Endodermal cell (in vitro differentiated cells): ENCODE results near the gene SHTN1. TPM values are rescaled to one million over a fixed set of nuclear protein-coding genes. Genes with fewer than 3 reads are reported as not detected.

Experiments used
- DNase-seq: peaks from one replicate; pipeline ENCODE4 v3.0.0-alpha.2; 2017
- H3K27ac ChIP-seq: 2 replicates; pipeline ENCODE4 v1.5.1; 2013; ENCODE audit warnings: mild to moderate bottlenecking, low read depth, low read length, moderate library complexity
- H3K27me3 ChIP-seq: 2 replicates; pipeline ENCODE4 v1.6.1; 2013; ENCODE audit warnings: mild to moderate bottlenecking, low read length, moderate library complexity; ENCODE audit not compliant: insufficient read depth, control insufficient read depth, poor library complexity, severe bottlenecking
- H3K36me3 ChIP-seq: 2 replicates; pipeline ENCODE4 v1.7.0; 2013; ENCODE audit warnings: mild to moderate bottlenecking, low read length, moderate library complexity; ENCODE audit not compliant: control insufficient read depth, insufficient read depth
- H3K4me1 ChIP-seq: one replicate; pipeline ENCODE4 v1.7.0; 2013; ENCODE audit warnings: low read length; ENCODE audit not compliant: control insufficient read depth, insufficient read depth
- H3K4me3 ChIP-seq: 2 replicates; pipeline ENCODE4 v1.5.1; 2013; ENCODE audit warnings: mild to moderate bottlenecking, low read length, moderate library complexity
- H3K9ac ChIP-seq: 2 replicates; pipeline ENCODE4 v1.6.1; 2013; ENCODE audit warnings: mild to moderate bottlenecking, low read length, moderate library complexity; ENCODE audit not compliant: poor library complexity, severe bottlenecking; ENCODE audit errors: extremely low read depth
- H3K9me3 ChIP-seq: 2 replicates; pipeline ENCODE4 v1.6.1; 2013; ENCODE audit warnings: mild to moderate bottlenecking, low read length, moderate library complexity; ENCODE audit not compliant: control insufficient read depth
- H3K27ac Mint-ChIP-seq: 2 replicates; pipeline ENCODE4 v1.8.0; 2020; ENCODE audit warnings: mixed read lengths
- H3K27me3 Mint-ChIP-seq: 2 replicates; pipeline ENCODE4 v1.8.0; 2021; ENCODE audit warnings: mild to moderate bottlenecking, mixed read lengths; ENCODE audit not compliant: insufficient read depth
- H3K36me3 Mint-ChIP-seq: 2 replicates; pipeline ENCODE4 v1.8.0; 2020; ENCODE audit warnings: low read depth, mixed read lengths
- H3K4me1 Mint-ChIP-seq: 2 replicates; pipeline ENCODE4 v1.8.0; 2020; ENCODE audit warnings: mixed read lengths
- H3K4me3 Mint-ChIP-seq: 2 replicates; pipeline ENCODE4 v1.8.0; 2020; ENCODE audit warnings: mild to moderate bottlenecking, moderate library complexity, mixed read lengths
- H3K9me3 Mint-ChIP-seq: 2 replicates; pipeline ENCODE4 v1.8.0; 2020; ENCODE audit warnings: mild to moderate bottlenecking, mixed read lengths
- CTCF ChIP-seq: fragments of 200-600 bp; sonication (generic); conservative IDR thresholded peaks from 2 replicates; pipeline ENCODE4 v1.5.0; 2021; ENCODE audit warnings: antibody characterized with exemption, mild to moderate bottlenecking
- WGBS, 2 experiments: methylation state at CpG; one replicate each; pipeline versions ENCODE4 v1.1.5 to v1.1.7; 2013; ENCODE audit warnings: missing lambda C conversion rate in 2 of 2, mixed read lengths in 1 of 2; ENCODE audit not compliant: insufficient coverage in 1 of 2, insufficient read length in 1 of 2; 5-methylcytosine and 5-hydroxymethylcytosine counted together
- total RNA-seq, 2 donors: library from RNA; stranded (reverse); fragmentation: NEBNext Ultra II Directional in 1 of 2; extraction: Animal tissue kit (Norgen Biotek cat#: 25700) in 1 of 2; gene quantifications; 2 replicates in 1 of 2; 3 replicates in 1 of 2; pipeline ENCODE4 v1.2.1, GENCODE V29; 2021

Gene SHTN1
- total RNA-seq, 2 donors from 2014 or later = 39.4 to 59.5 TPM

GRCh38 chr10:116848944-116849247 is 156.1 kb downstream of the SHTN1 start:
- no peak for TF ChIP-seq CTCF
- WGBS, 2 experiments = 2% methylated on average over 9 to 23 of the region's 23 CpGs
- no peak for DNase-seq

DNA sequence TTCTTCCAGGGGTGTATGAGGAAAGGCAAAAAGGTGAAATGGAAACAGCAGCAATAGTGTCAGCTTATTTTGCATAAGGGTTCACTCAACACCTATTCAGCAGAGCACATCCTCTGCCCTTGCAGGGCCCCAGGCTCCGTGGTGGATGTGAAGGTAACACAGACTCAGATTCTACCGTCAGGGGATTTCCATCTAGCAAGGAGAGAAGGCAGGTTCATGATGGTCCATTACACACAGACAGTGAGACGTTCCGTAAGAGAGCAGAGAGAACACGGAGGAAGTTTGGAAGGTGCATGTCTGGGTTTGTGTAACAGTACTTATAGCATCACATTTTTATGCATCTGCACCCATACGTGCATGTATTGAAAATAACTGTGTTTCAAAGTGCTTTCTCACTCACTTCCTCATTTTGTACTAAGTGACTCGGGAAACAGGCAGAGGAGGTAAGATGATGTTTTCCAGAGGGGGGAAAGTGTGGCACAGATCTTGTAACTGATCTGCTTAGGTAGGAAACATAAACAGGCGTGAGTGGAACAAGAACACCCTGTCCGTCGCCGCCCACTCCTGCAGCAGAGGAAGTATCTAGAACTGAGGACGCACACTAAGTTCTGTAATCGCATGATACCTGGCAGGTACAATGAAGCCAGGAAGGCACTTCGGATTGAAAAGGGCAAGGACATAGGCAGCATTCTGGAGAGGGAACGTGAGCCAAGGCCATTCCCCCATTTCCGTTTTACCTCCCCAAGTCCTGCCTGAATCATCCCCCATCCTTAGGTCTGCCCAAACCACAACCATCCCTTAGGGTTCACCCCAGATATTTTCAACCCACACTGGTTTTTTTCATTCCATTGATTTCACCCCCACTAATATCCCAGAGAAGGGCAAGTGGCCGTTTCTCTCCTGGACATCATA is 156.7 kb downstream of the SHTN1 start:
- H3K4me1 Mint-ChIP-seq = peaks cover 22% of the 10 kb centered on the region
- Histone ChIP-seq H3K4me3 (peak overlapping the region; percentile 91), H3K4me1 (peaks cover 4% of the 10 kb centered on the region), H3K36me3 (no peaks in the 10 kb centered on the region), H3K27me3 (no peaks in the 10 kb centered on the region), H3K27ac (no peak overlapping the region), H3K9ac (peak overlapping the region; percentile 78), H3K9me3 (no peaks in the 10 kb centered on the region)
- H3K4me3 Mint-ChIP-seq = peak overlapping the region; percentile 81
- no peaks in the 10 kb centered on the region for H3K36me3 Mint-ChIP-seq
- no peaks in the 10 kb centered on the region for H3K9me3 Mint-ChIP-seq
- no peak for DNase-seq
- no peak for TF ChIP-seq CTCF
- peaks cover 12% of the 10 kb centered on the region for H3K27me3 Mint-ChIP-seq
- H3K27ac Mint-ChIP-seq = peak overlapping the region; percentile 91
- WGBS, 2 experiments = 84% methylated on average over 14 to 16 of the region's 17 CpGs

More at GRCh38 chr10:116848944-116849247, 156.1 kb downstream of the SHTN1 start:
- H3K4me1 ChIP-seq = peaks cover 4% of the 10 kb centered on the region
- peak overlapping the region; percentile 70 for H3K27ac ChIP-seq
- no peaks in the 10 kb centered on the region for H3K36me3 Mint-ChIP-seq
- H3K9me3 ChIP-seq = no peaks in the 10 kb centered on the region
- H3K9me3 Mint-ChIP-seq = no peaks in the 10 kb centered on the region
- H3K4me3 ChIP-seq = peak overlapping the region; percentile 91
- H3K4me1 Mint-ChIP-seq = peaks cover 22% of the 10 kb centered on the region
- H3K27ac Mint-ChIP-seq = peak overlapping the region; percentile 91
- H3K4me3 Mint-ChIP-seq = peak overlapping the region; percentile 81
- peaks cover 12% of the 10 kb centered on the region for H3K27me3 Mint-ChIP-seq
- peak overlapping the region; percentile 78 for H3K9ac ChIP-seq
- H3K27me3 ChIP-seq = no peaks in the 10 kb centered on the region
- no peaks in the 10 kb centered on the region for H3K36me3 ChIP-seq

DNA sequence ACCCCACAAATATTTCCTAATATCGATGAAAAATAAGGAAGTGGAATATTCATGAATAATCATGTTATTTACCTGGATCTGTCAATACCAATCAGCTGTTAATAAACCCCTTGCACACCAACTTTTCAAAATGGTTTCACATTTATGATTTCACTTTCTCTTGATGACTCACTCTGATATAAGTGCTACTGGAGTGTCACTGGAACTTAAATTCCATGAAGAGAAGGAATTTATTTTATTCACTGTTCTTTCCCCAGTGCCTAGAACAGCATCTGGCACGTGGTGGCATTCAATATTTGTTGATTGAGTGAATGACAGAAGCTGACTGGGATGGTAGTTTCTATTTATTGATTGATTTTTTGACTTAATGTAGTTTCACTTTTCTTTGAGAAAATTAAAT is 159.2 kb downstream of the SHTN1 start:
- Mint-ChIP-seq H3K27ac (no peak overlapping the region), H3K36me3 (no peaks in the 10 kb centered on the region), H3K4me3 (no peak overlapping the region), H3K27me3 (peaks cover 7% of the 10 kb centered on the region), H3K4me1 (peaks cover 28% of the 10 kb centered on the region), H3K9me3 (no peaks in the 10 kb centered on the region)
- H3K9ac ChIP-seq = no peak overlapping the region
- peaks cover 4% of the 10 kb centered on the region for H3K4me1 ChIP-seq
- DNase-seq = no peak
- H3K9me3 ChIP-seq = no peaks in the 10 kb centered on the region
- no peak overlapping the region for H3K4me3 ChIP-seq
- no peak for TF ChIP-seq CTCF
- 40% methylated on average over 1 of the region's 2 CpGs; no CpG with 5 or more reads in 1 of the 2 experiments for whole genome bisulfite sequencing, 2 experiments
- no peaks in the 10 kb centered on the region for H3K27me3 ChIP-seq
- no peaks in the 10 kb centered on the region for H3K36me3 ChIP-seq
- no peak overlapping the region for H3K27ac ChIP-seq
